ENCODE data around the gene STXBP5L.

DNA sequence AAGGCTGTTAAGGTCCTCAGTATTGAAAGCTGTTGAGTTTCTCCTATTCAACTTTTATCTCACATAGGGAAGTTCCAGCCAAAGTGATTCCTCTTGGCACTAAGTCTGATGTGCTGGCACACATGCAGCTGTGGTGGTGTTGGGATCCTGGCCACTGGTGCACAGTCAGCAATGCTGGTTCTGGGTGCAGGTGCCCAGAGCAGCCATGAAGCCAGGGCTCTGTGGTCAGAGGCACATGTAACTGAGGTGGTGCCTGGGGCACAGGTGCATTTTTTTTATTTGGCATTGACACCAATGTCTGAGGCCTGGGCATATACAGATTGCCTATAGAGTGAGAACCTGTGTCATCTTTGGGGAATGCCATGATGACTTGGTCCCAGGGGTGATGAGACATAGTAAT, 366.4 kb downstream of the STXBP5L start:
- TF ChIP-seq, protein P1, sequence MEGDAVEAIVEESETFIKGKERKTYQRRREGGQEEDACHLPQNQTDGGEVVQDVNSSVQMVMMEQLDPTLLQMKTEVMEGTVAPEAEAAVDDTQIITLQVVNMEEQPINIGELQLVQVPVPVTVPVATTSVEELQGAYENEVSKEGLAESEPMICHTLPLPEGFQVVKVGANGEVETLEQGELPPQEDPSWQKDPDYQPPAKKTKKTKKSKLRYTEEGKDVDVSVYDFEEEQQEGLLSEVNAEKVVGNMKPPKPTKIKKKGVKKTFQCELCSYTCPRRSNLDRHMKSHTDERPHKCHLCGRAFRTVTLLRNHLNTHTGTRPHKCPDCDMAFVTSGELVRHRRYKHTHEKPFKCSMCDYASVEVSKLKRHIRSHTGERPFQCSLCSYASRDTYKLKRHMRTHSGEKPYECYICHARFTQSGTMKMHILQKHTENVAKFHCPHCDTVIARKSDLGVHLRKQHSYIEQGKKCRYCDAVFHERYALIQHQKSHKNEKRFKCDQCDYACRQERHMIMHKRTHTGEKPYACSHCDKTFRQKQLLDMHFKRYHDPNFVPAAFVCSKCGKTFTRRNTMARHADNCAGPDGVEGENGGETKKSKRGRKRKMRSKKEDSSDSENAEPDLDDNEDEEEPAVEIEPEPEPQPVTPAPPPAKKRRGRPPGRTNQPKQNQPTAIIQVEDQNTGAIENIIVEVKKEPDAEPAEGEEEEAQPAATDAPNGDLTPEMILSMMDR (IDR thresholded peaks at IDR 0.05; ENCODE audit: low read depth, low read length, missing input control), result no peak
- TF ChIP-seq TAF1 (conservative IDR thresholded peaks at IDR 0.05) (no peak), JUND (IDR thresholded peaks at IDR 0.05) (no peak), YY1 (IDR thresholded peaks at IDR 0.05) (no peak), RAD21 (IDR thresholded peaks at IDR 0.05) (no peak), SP1 (IDR thresholded peaks at IDR 0.05) (no peak)
- TF ChIP-seq, protein P2, sequence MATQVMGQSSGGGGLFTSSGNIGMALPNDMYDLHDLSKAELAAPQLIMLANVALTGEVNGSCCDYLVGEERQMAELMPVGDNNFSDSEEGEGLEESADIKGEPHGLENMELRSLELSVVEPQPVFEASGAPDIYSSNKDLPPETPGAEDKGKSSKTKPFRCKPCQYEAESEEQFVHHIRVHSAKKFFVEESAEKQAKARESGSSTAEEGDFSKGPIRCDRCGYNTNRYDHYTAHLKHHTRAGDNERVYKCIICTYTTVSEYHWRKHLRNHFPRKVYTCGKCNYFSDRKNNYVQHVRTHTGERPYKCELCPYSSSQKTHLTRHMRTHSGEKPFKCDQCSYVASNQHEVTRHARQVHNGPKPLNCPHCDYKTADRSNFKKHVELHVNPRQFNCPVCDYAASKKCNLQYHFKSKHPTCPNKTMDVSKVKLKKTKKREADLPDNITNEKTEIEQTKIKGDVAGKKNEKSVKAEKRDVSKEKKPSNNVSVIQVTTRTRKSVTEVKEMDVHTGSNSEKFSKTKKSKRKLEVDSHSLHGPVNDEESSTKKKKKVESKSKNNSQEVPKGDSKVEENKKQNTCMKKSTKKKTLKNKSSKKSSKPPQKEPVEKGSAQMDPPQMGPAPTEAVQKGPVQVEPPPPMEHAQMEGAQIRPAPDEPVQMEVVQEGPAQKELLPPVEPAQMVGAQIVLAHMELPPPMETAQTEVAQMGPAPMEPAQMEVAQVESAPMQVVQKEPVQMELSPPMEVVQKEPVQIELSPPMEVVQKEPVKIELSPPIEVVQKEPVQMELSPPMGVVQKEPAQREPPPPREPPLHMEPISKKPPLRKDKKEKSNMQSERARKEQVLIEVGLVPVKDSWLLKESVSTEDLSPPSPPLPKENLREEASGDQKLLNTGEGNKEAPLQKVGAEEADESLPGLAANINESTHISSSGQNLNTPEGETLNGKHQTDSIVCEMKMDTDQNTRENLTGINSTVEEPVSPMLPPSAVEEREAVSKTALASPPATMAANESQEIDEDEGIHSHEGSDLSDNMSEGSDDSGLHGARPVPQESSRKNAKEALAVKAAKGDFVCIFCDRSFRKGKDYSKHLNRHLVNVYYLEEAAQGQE (IDR thresholded peaks at IDR 0.05), result no peak
- TF ChIP-seq, protein P3, sequence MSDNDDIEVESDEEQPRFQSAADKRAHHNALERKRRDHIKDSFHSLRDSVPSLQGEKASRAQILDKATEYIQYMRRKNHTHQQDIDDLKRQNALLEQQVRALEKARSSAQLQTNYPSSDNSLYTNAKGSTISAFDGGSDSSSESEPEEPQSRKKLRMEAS (IDR thresholded peaks at IDR 0.05), result no peak
- TF ChIP-seq, protein P4, sequence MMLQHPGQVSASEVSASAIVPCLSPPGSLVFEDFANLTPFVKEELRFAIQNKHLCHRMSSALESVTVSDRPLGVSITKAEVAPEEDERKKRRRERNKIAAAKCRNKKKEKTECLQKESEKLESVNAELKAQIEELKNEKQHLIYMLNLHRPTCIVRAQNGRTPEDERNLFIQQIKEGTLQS (IDR thresholded peaks at IDR 0.05), result no peak

Measured in liver (tissue), 3 donors.